PFSK-1 (cell line): ENCODE results near the gene TRPC3.

ENCODE experiments used
- POLR2AphosphoS5 ChIP-seq: IDR thresholded peaks from 2 replicates; pipeline ENCODE4 v1.6.1; 2012; ENCODE audit warnings: low read depth, mild to moderate bottlenecking, control low read depth, low read length, moderate library complexity
- SIN3A ChIP-seq: IDR thresholded peaks from 2 replicates; pipeline ENCODE4 v1.6.1; 2012; ENCODE audit warnings: mild to moderate bottlenecking, low read length, moderate library complexity, borderline replicate concordance; ENCODE audit not compliant: insufficient read depth
- TAF1 ChIP-seq: IDR thresholded peaks from 2 replicates; pipeline ENCODE4 v1.6.1; 2012; ENCODE audit warnings: low read length, control low read depth, borderline replicate concordance; ENCODE audit not compliant: insufficient read depth
- TF ChIP-seq, protein P1 (sequence below), 2 experiments: IDR thresholded peaks; 2 replicates each; pipeline versions ENCODE4 v1.6.1 to v1.8.0; 2011 to 2012; ENCODE audit warnings: low read depth in 2 of 2, low read length in 2 of 2, control low read depth in 1 of 2, inconsistent platforms in 1 of 2, mild to moderate bottlenecking in 1 of 2, moderate library complexity in 1 of 2; ENCODE audit not compliant: insufficient read depth in 1 of 2

DNA sequence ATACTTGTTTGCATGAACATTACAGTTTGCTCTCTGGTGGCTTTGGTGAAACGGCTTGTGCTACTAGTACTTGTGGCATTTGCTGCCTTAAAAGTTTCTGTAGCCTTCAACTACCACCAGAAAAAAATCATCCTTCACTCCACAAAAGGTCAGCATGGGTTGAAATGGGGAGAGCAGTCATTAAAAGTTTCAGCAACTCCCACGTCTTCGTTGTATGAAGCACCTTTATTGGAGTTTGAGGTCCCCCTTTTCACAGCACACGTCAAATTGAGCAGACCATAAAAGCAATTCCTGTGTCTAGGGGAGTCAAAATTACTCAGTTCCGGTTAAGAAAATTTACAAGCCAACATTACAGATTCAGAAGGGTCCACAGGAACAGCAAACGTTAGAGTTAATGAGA, 105.2 kb downstream of the TRPC3 start:
- TF ChIP-seq TAF1 = no peak
- no peak for TF ChIP-seq SIN3A
- TF ChIP-seq, protein P1, sequence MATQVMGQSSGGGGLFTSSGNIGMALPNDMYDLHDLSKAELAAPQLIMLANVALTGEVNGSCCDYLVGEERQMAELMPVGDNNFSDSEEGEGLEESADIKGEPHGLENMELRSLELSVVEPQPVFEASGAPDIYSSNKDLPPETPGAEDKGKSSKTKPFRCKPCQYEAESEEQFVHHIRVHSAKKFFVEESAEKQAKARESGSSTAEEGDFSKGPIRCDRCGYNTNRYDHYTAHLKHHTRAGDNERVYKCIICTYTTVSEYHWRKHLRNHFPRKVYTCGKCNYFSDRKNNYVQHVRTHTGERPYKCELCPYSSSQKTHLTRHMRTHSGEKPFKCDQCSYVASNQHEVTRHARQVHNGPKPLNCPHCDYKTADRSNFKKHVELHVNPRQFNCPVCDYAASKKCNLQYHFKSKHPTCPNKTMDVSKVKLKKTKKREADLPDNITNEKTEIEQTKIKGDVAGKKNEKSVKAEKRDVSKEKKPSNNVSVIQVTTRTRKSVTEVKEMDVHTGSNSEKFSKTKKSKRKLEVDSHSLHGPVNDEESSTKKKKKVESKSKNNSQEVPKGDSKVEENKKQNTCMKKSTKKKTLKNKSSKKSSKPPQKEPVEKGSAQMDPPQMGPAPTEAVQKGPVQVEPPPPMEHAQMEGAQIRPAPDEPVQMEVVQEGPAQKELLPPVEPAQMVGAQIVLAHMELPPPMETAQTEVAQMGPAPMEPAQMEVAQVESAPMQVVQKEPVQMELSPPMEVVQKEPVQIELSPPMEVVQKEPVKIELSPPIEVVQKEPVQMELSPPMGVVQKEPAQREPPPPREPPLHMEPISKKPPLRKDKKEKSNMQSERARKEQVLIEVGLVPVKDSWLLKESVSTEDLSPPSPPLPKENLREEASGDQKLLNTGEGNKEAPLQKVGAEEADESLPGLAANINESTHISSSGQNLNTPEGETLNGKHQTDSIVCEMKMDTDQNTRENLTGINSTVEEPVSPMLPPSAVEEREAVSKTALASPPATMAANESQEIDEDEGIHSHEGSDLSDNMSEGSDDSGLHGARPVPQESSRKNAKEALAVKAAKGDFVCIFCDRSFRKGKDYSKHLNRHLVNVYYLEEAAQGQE (IDR thresholded peaks at IDR 0.05; ENCODE audit: insufficient read depth in 1 of 2, low read depth in 2 of 2, low read length in 2 of 2) = no peak
- no peak for TF ChIP-seq POLR2AphosphoS5
